Activated CD4-positive, alpha-beta T cell treated with anti-CD3 and anti-CD28 coated beads for 24 hours (primary cell): ENCODE data around the gene NAXE.
A peak's percentile ranks its signal among the peaks of the same experiment; 100 is the strongest.
"Not testable (repeated sequence)": the region's sequence is repeated elsewhere in the genome, so short reads cannot be mapped to it uniquely, and the experiment has no call there.

Experiments used
- DNase-seq, 2 donors: peaks; one replicate each; pipeline ENCODE4 v3.0.0-alpha.2; 2020; ENCODE audit warnings: low read depth in 2 of 2

The NAXE gene

DNA sequence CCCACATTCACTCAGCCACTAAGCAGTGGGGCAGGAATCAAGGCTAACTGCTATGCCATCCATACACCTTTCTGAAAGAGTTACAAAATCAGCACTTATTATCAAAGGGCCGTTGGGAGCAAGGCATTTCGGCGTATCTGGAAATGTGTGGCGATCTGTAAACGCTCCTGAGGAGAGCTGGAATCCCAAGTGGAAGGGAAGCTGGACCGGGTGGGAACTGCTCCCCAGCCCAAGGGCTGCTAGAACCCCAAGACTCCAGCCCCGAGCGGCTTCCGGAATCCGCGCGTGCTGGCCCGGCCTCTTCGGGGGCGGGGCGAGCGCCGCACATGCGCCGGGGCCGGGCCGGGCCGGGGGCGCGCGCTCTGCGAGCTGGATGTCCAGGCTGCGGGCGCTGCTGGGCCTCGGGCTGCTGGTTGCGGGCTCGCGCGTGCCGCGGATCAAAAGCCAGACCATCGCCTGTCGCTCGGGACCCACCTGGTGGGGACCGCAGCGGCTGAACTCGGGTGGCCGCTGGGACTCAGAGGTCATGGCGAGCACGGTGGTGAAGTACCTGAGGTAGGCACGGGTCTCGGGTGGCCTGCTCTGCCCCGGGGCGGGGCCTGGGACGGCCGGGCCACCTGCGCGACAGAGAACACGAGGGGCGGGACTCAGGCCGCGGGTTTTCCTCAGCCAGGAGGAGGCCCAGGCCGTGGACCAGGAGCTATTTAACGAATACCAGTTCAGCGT lies at the start of gene NAXE:
NAXE (plus strand) TSS at position 345 of the 726 bp plus-strand sequence; CDS start at position 374, 29 bp downstream.
- peak; percentile 52 to 62 for DNase-seq

DNA sequence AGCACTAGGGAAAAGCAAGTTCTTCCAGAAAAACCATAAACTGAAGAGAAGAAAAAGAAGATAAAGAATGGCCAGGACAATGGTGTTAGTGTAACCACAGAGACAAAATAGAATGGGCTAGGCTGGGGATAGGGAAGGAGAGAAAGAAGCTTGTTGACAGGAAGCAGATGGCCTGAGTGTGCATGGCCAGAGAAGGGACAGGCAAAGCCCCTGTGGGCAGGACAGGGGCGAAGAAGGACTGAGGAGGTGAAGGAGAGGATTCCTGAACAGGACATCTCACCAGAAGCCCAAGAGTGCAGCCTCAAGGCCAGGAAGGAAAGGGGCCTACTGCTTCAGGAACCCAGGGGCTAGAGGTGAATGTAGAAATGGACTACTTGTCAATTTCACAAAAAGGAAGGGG lies 48.5 kb upstream of the NAXE start:
- DNase-seq, result no peak

DNA sequence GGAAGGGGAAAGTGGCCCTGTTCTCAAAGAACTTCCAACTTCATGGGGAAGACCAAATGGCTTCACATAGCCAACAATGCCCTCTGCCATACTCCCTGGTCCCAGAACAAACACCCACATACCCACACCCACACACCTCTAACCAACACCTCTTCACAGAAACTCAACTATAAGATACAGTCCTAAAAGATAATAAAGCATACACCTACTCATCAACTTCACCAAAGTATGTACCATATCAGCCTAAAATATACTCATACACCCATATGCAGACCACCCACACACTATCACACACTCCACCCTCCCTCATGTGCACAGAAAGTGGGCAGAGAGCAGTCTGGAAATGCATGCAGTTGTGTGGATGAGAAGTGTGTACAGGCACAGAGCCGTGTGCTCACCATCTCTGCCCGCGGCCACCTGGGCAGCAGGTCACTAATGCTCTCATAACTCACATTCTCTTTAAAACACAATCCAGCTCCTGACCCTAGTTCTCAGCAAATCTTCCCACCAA lies 46.9 kb upstream of the NAXE start:
- DNase-seq, result no peak

DNA sequence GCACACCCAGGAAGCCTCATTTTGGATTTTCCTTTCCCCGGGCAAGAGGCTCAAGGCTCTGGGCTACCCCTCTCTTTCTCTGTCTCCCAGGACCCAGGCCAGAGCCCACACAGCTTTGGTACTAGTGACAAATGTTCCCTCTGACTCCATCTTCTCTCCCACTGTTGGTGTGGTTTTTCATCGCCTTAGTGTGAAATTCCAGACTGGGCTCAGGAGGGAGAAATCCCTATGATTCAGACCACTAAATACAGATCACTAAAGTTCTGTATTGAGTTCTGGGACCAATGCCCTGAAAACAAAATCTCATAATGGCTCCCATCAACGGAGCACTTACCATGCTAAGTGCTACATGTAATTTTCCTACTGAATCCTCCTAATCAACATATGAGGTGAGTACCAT lies 45.3 kb upstream of the NAXE start:
- DNase-seq, result no peak

DNA sequence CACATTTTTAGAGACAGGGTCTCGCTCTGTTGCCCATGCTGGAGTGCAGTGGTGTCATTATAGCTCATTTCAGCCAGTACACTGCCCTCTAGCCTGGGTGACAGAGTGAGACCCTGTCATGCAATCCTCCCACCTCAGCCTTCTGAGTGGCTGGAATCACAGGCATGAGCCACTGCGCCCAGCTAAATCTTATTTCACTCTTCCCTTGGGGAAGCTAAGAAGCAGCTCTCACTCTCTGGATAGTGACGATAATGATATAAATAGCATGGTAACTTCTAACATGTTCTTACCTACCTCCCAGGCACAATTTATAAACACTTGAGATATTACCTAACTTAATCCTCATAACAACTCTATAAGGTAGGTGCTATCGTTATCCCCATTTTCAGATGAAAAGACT lies 44.1 kb upstream of the NAXE start:
- no peak for DNase-seq

DNA sequence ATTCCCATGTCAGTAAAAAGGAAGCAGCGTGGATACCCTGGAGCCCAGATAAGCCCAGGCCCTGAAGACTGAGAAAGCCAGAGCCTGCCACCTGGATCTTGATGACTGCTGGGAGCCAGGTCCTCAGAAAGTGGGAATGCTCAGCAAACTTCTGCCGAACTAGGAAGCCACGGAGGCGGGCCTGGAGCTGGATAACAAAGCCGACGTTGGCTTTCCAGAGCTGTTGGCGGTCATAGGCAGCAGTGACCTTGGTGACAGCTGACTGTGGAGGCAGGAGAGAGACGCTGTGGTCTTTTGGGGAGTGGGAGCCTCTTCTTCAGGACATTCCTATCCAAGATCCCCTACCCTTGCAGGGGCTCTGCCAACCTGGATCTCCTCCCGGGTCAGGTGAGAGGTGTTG lies 43.6 kb upstream of the NAXE start:
- DNase-seq, result no peak

DNA sequence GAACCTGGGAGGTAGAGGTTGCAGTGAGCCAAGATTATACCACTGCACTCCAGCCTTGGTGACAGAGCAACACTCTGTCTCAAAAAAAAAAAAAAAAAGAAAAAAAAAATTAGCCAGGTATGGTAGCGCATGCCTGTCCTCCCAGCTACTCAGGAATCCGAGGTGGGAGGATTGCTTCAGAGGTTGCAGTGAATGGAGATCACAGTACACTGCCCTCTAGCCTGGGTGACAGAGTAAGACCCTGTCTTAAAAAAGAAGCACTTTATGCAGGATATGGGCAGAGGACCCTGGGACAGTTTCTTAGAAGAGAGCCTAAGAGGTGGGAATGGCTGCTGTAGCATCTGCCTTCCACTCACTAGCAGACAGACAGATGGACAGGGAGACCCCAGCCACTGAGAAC lies 42.2 kb upstream of the NAXE start:
- no peak for DNase-seq

DNA sequence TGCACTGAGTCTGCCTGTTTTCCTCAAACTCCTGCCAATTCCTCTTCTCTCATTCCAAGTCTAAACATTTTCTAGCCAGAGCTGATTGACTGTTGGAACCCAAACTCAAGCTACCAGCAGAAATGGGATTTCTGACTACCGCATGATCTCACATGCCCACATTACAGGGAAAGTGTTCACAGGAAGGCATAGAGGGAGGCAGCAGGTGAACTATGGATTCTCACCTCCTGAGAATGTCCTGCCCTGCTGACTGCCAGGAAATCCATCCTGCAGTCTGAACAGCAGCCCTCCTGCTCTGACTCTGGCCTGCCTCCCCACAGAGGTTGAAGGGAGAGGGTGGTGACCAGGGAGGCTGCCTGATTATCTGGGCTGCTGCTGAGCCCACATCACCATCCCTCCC lies 41.7 kb upstream of the NAXE start:
- DNase-seq, result no peak

DNA sequence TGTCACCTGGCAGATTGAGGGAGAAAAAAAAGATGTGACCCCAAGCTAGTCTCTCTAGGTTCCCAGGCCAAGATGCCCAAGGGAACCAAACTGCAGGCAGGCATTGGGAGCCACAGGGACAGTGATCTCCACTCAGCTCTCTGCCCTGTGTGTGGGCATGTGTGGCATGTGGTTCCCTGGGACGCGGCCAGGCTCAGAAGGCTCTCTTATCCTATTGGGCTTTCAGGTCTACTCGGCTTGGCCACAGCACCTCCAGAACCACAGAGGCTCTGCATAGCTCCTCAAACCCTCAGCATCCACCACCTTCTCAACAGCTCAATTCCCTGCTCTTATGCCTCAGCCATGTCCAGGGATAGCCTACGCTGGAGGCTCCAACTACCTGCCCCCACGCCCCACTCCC lies 41.2 kb upstream of the NAXE start:
- no peak for DNase-seq

DNA sequence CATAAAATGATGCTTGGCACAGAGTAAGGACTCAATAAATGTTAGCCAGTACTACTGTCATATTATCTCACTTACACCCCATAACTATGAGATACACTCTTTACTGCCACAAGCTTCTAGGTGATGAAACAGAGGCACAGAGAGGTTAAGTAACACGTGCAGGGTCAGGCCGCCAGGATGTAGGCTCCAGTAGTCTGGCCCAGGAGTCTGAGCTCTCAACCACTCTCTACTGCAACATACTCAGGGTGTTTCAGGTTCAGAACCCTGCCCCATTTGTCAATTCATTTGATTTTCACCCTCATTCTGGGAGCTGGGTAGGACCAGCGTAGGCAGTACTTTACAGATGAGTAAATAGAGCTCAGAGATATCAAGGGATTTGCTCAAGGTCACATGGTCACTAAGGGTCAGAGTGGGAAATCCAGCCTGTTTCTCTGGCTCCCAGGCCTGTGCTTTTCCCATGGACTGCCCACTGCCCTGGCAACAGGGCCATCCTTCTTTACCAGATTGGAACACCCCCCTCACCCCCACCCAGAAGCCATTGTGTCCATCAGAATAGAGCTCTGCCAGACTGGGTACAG lies 40.4 kb upstream of the NAXE start:
- no peak for DNase-seq

DNA sequence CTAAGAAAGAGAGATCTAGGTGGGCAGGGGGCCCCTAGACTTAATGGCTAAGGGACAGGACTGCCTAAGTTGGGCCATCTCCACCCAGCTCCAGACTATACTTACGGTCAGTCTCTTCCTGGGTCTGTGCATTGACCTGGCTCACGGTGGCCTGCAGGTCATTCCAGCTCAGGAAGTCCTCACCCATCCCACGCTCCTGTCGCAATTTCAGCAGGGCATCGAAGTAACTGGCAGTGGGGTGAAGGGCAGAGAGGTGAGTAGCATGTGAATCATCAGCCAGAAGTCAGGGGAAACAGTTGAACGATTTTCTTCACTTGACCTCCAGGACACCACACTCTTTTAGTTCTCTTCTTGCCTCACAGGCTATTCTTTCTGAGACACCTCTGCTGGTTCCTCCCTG lies 39.7 kb upstream of the NAXE start:
- DNase-seq, result no peak

DNA sequence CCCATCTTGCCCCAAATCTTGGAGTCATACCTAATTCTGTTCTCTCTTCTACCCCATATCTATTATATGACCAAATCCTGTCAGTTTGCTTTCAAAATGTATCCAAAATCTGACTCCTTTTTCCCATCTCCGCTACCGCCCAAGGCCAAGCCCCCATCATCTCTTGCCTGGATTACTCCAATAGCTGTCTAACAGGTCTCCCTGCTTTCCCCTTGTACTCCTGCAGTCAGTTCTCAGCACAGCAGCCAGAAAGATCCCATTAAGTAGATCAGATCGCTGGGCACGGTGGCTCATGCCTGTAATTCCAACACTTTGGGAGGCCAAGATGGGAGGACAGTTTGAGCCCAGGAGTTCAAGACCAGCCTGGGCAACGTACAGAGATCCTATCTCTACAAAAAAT lies 39.1 kb upstream of the NAXE start:
- DNase-seq, result no peak

DNA sequence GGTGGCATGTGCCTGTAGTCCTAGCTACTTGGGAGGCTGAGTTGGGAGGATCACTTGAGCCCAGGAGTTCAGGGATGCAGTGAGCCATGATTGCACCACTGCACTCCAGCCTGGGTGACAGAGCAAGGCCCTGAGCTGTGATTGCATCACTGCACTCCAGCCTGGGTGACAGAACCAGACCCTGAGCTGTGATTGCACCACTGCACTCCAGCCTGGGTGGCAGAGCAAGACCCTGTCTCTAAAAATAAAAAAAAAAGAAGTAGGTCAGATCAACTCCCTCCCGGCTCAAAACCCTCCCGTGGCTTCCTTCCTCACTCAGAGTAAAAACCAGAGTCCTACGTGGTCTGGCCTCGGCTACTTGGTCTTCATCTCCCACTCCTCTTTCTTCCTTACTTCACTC lies 38.6 kb upstream of the NAXE start:
- DNase-seq, result not testable (repeated sequence)

DNA sequence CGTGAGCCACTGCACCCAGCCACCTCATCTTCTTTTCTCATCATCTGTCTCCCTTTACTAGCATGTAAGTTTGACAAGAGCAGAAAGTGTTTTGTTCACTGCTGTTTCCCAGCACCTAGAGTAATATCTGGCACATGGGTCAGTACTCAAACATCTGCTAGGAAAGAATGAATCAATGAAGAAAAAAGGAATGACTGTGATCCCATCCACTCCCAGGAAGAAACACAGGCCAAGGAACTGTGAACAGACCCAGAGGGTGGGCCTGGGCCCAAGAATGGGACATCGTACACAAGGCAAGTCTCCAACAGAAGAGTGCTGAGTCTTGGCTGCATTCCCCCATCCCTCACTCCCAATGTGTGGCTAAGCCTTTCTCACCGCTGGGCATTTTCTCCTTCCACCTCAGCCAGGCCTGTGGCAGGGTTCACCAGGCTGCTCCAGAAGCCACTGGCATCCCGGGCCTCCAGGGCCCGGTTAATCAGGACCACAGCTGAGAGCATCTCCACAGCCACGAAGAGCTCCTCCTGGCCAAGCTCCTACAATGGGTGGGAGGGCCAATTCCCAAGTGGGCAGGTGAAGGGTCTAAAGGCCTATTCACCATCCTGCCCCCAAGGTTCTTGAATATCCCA lies 37.6 kb upstream of the NAXE start:
- no peak for DNase-seq

DNA sequence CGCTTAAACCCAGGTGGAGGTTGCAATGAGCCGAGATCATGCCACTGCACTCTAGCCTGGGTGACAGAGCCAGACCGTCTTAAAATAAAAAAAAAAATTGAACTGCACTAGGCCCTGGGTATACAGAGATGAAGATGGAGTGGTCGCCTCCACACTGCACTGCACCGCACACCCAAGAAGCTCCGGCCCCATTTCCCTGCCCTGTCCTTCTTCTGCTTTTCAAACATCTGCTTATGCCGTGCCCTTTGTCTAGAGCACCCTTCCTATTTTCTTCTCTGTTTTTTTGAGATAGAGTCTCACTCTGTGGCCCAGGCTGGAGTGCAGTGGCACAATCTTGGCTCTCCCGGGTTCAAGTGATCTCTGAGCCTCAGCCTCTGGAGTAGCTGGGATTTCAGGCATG lies 36.6 kb upstream of the NAXE start:
- no peak for DNase-seq

DNA sequence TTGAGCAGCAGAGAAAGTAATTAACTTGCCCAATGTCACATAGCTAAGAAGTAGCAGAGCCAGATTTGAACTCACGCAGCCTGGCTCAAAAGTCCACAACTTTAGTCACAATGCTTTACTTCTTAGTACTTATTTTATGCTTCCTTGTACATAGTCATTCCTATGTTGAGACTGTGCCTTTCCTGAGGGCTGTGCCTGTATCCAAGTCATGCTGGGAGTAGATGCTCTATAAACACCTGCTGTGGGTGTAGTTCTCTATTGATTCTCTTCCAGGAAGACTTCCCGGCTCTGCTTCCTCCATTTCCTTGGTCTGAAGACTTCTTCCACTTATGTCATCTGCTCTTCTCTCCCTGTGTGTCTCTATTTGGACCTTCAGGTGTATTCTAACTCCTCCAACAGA lies 35.9 kb upstream of the NAXE start:
- no peak for DNase-seq

DNA sequence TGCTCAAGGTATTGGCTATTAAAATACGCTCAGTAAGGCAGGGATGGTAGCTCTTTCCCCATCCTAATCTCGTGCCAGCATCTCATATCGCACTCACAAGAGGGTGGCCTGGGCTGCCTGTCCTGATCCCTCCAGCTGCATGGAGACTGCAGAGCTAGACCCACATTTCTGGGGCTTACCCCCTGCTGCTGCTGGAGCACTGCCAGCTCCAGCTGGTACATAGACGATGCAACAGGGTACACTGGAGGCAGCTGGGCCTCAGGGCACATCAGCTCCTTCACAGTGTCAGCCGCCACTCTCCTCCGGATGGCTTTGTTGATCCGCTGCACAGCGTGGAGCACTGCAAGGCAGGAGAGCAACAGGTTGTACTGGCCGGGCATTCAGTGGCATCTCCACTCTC lies 35.2 kb upstream of the NAXE start:
- DNase-seq, result no peak

DNA sequence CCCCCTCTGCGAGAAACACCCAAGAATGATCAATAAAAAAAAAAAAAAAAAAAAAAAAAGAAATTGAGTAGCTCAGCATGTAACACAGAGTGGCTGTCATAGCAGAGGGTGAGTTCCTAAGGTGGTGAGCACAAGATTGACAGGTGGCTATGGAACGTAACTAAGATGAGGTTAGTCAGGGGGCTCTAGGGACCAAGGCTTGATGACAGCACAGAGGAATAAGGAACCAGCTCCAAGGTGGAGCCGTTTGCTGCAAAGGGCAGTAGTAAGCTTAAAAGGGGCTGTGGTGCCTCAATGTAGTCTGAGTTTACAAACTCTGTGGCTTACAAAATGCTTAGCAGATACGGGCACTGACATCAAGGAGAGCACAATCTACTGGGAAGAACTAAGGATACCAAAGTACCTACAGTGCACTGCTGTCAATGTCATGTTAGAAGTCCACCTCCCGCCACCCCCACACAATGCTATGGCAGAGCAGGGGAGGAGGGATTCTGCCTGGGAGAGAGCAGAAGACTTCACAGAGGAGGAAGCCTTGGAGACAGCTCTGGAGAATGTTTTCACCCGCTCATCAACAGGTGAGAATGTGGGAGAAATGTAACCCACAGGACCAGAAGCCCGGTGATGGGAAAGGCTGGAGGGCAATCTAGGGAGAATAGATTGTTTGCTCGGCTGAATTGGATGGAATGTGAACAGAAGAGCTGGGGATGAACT lies 32.3 kb upstream of the NAXE start:
- DNase-seq, result no peak

DNA sequence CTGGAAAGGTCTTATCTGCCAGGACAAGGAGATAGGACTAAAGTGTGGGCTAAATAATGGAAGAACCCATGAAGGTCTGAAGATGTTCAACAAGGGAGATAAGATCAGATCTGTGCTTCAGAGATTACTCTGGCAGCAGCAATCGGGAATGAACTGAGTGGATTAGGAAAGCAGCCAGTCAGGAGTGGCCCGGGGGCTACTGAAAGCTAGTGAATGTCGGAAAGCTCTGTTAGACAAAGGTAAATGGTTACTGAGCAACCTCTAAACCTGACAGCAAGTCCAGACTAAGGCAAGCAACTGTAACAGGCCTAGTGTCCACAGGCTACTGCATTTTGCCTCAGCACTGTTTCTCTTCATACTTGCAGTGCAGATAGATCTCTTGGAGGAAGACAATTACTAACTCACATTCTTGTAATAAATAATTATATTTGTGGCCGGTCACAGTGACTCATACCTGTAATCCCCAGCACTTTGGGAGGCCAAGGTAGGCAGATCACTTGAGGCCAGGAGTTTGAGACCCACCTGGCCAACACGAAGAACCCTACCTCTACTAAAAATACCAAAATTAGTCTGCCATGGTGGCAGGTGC lies 31.7 kb upstream of the NAXE start:
- no peak for DNase-seq

DNA sequence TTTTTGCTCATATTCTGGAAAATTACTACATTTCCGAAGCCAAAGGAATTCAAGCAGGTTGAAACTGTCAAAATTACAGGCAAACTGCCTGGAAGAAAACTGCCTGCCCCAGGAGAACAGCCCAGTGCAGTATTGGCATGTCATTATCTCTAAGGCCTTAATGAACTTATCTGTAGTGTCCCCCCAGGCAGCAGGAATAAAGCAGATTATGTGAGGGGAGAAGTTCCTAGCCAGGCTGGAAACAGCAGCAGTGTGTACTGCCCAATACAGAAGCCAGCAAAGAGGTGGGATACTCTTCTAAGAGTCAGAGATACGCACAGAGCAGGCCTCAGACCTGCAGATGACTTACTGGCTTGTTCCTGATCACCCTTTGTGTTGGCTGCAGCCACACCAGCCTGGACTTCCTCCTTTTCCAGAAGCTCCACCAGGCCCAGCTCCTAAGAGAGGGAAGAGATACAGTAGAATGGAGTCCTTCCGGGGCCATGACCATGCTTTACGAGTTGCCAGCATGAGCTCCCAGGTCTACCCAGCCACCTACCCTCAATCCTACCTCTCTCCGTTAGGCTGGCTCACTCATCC lies 30.9 kb upstream of the NAXE start:
- no peak for DNase-seq

DNA sequence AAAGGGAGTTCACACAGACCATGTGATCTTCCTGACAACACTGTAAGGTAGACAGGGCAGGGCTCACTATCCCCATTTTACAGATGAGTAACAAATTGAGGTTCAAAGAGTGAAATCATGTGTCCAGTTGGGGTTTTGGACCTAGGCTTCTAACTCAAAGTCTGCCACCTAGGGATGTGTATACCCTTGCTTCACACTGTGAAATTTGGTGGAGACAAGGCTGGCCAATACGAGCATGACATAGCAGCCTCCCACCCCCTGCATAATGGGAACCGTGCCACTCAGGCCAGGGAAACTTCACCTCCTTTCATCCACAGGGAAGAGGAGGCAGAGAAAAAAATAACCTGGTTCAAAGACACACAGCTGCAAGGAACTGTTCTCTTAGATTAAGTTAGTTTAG lies 26.1 kb upstream of the NAXE start:
- DNase-seq, result no peak

DNA sequence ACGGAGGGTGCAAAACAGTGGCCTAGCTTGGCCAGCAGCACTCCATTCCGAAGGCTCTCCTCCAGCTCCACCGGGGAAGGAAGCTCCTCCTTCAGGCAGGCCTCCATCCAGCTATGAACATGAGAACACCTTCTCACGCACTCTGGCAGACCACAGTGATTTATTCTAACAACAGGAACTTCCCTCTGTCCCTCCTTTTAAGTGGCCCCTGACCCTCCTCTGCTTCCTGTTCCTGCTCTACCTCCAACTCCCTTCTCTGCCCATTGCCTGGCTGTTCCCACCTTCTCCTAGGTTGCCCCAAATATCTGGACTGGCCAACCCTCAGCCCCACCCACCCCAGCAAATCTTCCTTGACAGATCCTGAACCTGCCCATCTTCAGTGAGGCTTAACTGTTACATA lies 25.1 kb upstream of the NAXE start:
- DNase-seq, result no peak
